Nephron progenitor cell (in vitro differentiated cells): Measurements from ENCODE around the gene TIE1.

Experiments
- DNase-seq: peaks from one replicate; pipeline ENCODE4 v3.0.0; 2021
- H3K27ac Mint-ChIP-seq: 2 replicates; pipeline ENCODE4 v1.8.0; 2021; ENCODE audit warnings: mild to moderate bottlenecking, moderate library complexity, mixed read lengths
- H3K27me3 Mint-ChIP-seq: 2 replicates; pipeline ENCODE4 v1.8.0; 2021; ENCODE audit warnings: mild to moderate bottlenecking, low read depth, mixed read lengths; ENCODE audit not compliant: poor library complexity
- H3K36me3 Mint-ChIP-seq: 2 replicates; pipeline ENCODE4 v1.8.0; 2021; ENCODE audit warnings: low read depth, mixed read lengths
- H3K4me1 Mint-ChIP-seq: 2 replicates; pipeline ENCODE4 v1.8.0; 2021; ENCODE audit warnings: mixed read lengths
- H3K4me3 Mint-ChIP-seq: 2 replicates; pipeline ENCODE4 v1.8.0; 2021; ENCODE audit warnings: mild to moderate bottlenecking, moderate library complexity, mixed read lengths
- H3K9me3 Mint-ChIP-seq: 2 replicates; pipeline ENCODE4 v1.8.0; 2021; ENCODE audit warnings: mild to moderate bottlenecking, moderate library complexity, mixed read lengths
- CTCF ChIP-seq: fragments of 200-600 bp; sonication (generic); IDR thresholded peaks from 2 replicates; pipeline ENCODE4 v1.5.0; 2021; ENCODE audit warnings: antibody characterized with exemption

TIE1 gene

DNA sequence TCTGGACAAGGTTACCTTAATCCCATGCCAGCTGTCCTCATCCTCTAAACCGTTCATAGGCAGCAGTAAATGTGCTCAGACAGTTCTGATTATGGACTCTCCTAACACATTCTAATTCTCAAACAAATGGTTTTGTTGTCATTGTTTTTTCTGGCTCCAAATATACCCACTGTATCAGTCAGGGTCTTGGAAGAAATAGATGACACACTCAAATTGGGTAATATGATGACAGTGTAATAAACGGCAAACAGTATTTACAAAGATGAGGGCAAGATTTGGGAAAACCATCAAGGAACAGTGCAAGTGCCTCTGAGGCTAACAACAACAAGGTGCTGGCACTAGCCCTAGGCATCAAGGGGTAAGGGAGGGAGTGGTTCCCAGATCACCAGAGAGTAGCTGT is 53.7 kb downstream of the TIE1 start:
- peaks cover 43% of the 10 kb centered on the region for H3K4me1 Mint-ChIP-seq
- no peaks in the 10 kb centered on the region for H3K36me3 Mint-ChIP-seq

DNA sequence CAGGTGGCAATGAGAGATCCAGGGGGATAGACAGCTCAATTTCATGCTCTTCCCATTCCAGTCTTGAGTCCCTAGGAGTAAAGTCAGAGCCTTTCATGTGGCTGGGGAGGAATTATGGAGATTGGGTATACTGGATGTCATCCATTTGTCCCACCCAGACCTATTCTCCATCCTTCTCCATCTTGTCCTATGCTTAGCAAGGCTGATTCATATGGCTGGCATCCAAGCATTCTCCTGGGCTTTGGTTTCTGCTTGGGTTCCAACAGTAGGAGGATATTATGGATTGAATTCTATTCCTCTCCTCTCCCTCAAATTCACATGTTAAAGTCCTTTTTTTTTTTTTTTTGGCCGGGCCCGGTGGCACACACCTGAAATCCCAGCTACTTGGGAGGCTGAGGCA is 54.2 kb downstream of the TIE1 start:
- H3K27me3 Mint-ChIP-seq, result peaks cover 4% of the 10 kb centered on the region
- peaks cover 43% of the 10 kb centered on the region for H3K4me1 Mint-ChIP-seq
- no peak overlapping the region for H3K4me3 Mint-ChIP-seq
- H3K9me3 Mint-ChIP-seq, result no peaks in the 10 kb centered on the region
- H3K36me3 Mint-ChIP-seq, result peaks cover 4% of the 10 kb centered on the region
- no peak overlapping the region for H3K27ac Mint-ChIP-seq
- TF ChIP-seq CTCF, result no peak
- no peak for DNase-seq

More for the DNA sequence above, 53.7 kb downstream of the TIE1 start:
- no peaks in the 10 kb centered on the region for H3K9me3 Mint-ChIP-seq
- DNase-seq, result no peak
- no peak for TF ChIP-seq CTCF
- no peak overlapping the region for H3K27ac Mint-ChIP-seq
- no peak overlapping the region for H3K4me3 Mint-ChIP-seq
- peaks cover 4% of the 10 kb centered on the region for H3K27me3 Mint-ChIP-seq

- TF ChIP-seq CTCF, result no peak
- Mint-ChIP-seq H3K27ac (no peak overlapping the region), H3K36me3 (peaks cover 26% of the 10 kb centered on the region), H3K9me3 (no peaks in the 10 kb centered on the region), H3K4me3 (no peak overlapping the region), H3K4me1 (peaks cover 52% of the 10 kb centered on the region), H3K27me3 (no peaks in the 10 kb centered on the region)
- DNase-seq, result no peak
Observed at GRCh38 chr1:43357251-43357650, 56.5 kb downstream of the TIE1 start.

GRCh38 chr1:43358121-43358745 is 57.5 kb downstream of the TIE1 start:
- Mint-ChIP-seq H3K4me1 (peaks cover 51% of the 10 kb centered on the region), H3K27me3 (no peaks in the 10 kb centered on the region), H3K36me3 (peaks cover 33% of the 10 kb centered on the region), H3K27ac (peak overlapping the region; percentile 95), H3K4me3 (peak overlapping the region; percentile 91), H3K9me3 (no peaks in the 10 kb centered on the region)
- no peak for DNase-seq
- no peak for TF ChIP-seq CTCF

DNA sequence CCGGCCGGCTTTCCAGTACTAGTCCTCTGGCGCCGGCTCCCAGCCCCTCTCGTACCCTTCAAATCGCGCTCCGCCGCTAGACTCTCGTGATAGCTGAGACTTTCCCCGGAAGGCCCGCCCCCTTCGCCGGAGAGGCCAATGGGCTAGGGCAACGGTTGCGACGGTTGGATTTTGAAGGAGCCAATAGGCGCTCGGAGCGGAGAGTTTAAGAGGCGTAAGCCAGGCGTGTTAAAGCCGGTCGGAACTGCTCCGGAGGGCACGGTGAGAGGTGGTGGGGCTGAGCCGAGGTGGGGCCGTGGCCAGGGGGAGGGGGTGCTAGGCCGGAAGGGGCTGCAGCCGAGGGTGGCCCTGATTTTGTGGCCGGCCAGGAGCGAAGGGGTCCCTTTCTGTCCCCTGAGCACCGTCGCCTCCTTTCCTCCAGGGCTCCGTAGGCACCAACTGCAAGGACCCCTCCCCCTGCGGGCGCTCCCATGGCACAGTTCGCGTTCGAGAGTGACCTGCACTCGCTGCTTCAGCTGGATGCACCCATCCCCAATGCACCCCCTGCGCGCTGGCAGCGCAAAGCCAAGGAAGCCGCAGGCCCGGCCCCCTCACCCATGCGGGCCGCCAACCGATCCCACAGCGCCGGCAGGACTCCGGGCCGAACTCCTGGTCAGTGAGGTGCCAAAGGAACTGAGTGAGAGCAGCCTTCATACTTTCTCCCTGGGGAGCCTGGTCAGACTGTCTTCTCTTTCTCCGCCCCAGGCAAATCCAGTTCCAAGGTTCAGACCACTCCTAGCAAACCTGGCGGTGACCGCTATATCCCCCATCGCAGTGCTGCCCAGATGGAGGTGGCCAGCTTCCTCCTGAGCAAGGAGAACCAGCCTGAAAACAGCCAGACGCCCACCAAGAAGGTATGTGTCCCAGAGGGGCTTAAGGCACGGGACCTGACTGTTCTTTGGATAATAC is 58.2 kb downstream of the TIE1 start, which contains the start of gene CDC20:
CDC20 (plus strand) TSS at position 236 of the 948 bp plus-strand sequence; CDS start at position 471, 235 bp downstream.
- H3K4me3 Mint-ChIP-seq, result peak within 1 kb of the TSS; percentile 91
- H3K4me1 Mint-ChIP-seq, result peaks cover 53% of the 10 kb centered on the region
- DNase-seq, result peak; percentile 98
- H3K9me3 Mint-ChIP-seq, result no peaks in the 10 kb centered on the region
- no peaks in the 10 kb centered on the region for H3K27me3 Mint-ChIP-seq
- TF ChIP-seq CTCF, result no peak
- H3K27ac Mint-ChIP-seq, result peak within 1 kb of the TSS; percentile 95
- peaks cover 34% of the 10 kb centered on the region for H3K36me3 Mint-ChIP-seq
